ENCODE results near the gene CFAP298.
A peak's percentile ranks its signal among the peaks of the same experiment; 100 is the strongest.

CFAP298 gene

GRCh38 chr21:32599091-32599490 is 13.1 kb downstream of the CFAP298 start:
- ATAC-seq (no peak), DNase-seq (no peak)

GRCh38 chr21:32597205-32597604 is 15.0 kb downstream of the CFAP298 start:
- ATAC-seq (no peak), DNase-seq (no peak)

GRCh38 chr21:32595431-32595830 is 16.7 kb downstream of the CFAP298 start:
- no peak for DNase-seq
- ATAC-seq, result no peak

- DNase-seq (no peak), ATAC-seq (no peak)
Observed at GRCh38 chr21:32593690-32594089, 18.5 kb downstream of the CFAP298 start.

- ATAC-seq, result no peak
Observed at GRCh38 chr21:32592929-32593502, 19.2 kb downstream of the CFAP298 start.

GRCh38 chr21:32590130-32590529 is 22.0 kb downstream of the CFAP298 start:
- no peak for ATAC-seq
- DNase-seq, result no peak

More at GRCh38 chr21:32592929-32593502, 19.2 kb downstream of the CFAP298 start:
- DNase-seq, result no peak

- ATAC-seq (no peak), DNase-seq (no peak)
Observed at GRCh38 chr21:32587651-32588050, 24.5 kb downstream of the CFAP298 start.

GRCh38 chr21:32587120-32587519 is 25.1 kb downstream of the CFAP298 start:
- DNase-seq (no peak), ATAC-seq (no peak)

GRCh38 chr21:32585970-32586369 is 26.2 kb downstream of the CFAP298 start:
- ATAC-seq (no peak), DNase-seq (no peak)

GRCh38 chr21:32585042-32585710 is 27.0 kb downstream of the CFAP298 start, which contains the start of gene TCP10L:
Gene TCP10L (minus strand): TSS chr21:32585523. CDS start chr21:32584304, 1,219 bp downstream.
- DNase-seq (no peak), ATAC-seq (no peak)

GRCh38 chr21:32584472-32584871 is 27.7 kb downstream of the CFAP298 start:
- ATAC-seq (no peak), DNase-seq (no peak)

GRCh38 chr21:32581732-32582131 is 30.4 kb downstream of the CFAP298 start:
- ATAC-seq (no peak), DNase-seq (no peak)

- DNase-seq, result no peak
Observed at GRCh38 chr21:32580949-32581348, 31.2 kb downstream of the CFAP298 start.

GRCh38 chr21:32578107-32578691 is 34.0 kb downstream of the CFAP298 start:
- ATAC-seq, result peak; percentile 66
- DNase-seq, result peak; percentile 28

More at GRCh38 chr21:32580949-32581348, 31.2 kb downstream of the CFAP298 start:
- ATAC-seq, result no peak

- DNase-seq (no peak), ATAC-seq (no peak)
Observed at GRCh38 chr21:32576011-32576410, 36.2 kb downstream of the CFAP298 start.

GRCh38 chr21:32574946-32575925 is 36.9 kb downstream of the CFAP298 start:
- DNase-seq, result no peak
- no peak for ATAC-seq

- no peak for DNase-seq
- ATAC-seq, result no peak
Observed at GRCh38 chr21:32572574-32573420, 39.4 kb downstream of the CFAP298 start.

- DNase-seq (no peak), ATAC-seq (no peak)
Observed at GRCh38 chr21:32570456-32570855, 41.7 kb downstream of the CFAP298 start.

- DNase-seq, result peak; percentile 84
- peak; percentile 92 for ATAC-seq
Observed at GRCh38 chr21:32569261-32570230, 42.6 kb downstream of the CFAP298 start.

GRCh38 chr21:32567626-32568025 is 44.6 kb downstream of the CFAP298 start:
- no peak for ATAC-seq
- DNase-seq, result no peak

All from stimulated activated naive CD8-positive, alpha-beta T cell treated with anti-CD3 and anti-CD28 coated beads, Interleukin-15, Interleukin-2, amounts not matched to agents 100 U/mL and 50 U/mL, for 24 hours (primary cell).